ENCODE results near the gene ST6GALNAC5.
"Not testable (repeated sequence)": the region's sequence is repeated elsewhere in the genome, so short reads cannot be mapped to it uniquely, and the experiment has no call there.

Gene ST6GALNAC5

DNA sequence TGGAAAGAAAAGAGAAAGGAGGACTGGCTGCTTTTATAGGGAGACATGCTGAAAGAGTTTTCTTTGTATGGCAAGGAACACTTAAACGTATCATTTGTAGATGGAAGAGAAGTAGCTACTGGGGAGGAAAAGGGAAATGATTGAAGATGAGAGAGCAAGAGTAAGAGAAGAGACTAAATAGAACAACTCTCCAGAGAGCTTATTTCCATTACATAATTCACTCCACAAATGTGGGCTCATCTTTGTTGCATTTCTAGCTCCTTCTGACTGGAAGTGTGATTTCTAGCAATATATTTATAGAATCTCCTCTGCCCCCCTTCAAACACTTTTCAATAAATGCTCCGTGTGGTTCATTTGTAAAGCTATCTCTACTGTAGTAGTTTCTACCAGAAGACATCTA, 71.0 kb downstream of the ST6GALNAC5 start:
- no peak for DNase-seq (ENCODE audit: low spot score)

DNA sequence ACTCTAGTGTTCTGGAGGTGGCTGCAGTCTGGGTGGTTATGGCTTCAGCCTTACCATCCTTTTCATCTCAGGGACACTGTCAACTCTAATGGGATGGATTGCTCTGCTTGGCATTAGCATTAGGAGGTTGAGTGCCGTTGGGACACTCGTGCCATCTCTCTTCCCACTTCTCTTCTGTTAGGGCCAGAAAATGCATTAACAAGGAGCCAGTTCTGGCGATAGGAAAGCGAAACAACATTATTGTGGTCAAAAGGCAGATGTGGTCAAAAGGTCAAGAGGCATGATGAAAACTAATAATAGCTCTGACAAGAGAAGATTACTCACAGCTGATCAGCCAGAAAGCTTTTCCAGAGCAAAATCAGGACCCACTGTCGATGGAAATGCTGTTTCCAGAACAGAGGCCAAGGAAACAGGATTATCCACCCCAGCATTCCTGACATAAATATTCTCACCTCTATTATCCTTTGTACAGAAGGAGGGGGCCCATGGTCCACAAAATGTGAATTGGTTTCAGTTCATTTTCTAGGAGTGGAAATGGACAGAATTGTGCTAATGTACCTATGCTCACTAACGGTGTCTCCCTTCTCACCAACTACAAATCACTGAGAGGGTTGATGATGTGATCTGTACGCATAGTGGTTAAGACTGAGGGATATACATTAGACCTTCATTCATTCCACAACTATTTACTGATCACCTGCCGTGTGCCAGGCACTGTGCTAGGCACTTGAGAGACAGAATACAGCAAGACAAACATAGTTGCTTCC, 72.0 kb downstream of the ST6GALNAC5 start:
- peak; percentile 40 for DNase-seq (ENCODE audit: low spot score)

DNA sequence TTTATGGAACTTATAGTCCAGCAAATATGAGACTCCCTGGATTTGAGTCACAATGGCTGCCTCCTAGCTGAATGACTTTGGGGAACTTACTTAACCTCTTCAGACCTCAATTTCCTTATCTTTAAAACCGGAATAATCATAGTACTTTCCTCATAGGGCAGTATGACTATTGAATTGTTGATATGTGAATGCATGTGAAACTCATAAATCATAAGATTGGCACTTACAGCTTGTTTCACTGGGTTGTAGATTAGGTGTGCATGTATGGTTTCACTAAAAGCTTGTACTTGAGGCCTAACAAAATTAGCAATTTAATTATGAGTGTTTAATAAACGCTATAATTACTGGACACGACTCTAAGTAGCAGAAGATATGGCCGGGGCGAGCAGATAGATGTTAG, 72.5 kb downstream of the ST6GALNAC5 start:
- no peak for DNase-seq (ENCODE audit: low spot score)

DNA sequence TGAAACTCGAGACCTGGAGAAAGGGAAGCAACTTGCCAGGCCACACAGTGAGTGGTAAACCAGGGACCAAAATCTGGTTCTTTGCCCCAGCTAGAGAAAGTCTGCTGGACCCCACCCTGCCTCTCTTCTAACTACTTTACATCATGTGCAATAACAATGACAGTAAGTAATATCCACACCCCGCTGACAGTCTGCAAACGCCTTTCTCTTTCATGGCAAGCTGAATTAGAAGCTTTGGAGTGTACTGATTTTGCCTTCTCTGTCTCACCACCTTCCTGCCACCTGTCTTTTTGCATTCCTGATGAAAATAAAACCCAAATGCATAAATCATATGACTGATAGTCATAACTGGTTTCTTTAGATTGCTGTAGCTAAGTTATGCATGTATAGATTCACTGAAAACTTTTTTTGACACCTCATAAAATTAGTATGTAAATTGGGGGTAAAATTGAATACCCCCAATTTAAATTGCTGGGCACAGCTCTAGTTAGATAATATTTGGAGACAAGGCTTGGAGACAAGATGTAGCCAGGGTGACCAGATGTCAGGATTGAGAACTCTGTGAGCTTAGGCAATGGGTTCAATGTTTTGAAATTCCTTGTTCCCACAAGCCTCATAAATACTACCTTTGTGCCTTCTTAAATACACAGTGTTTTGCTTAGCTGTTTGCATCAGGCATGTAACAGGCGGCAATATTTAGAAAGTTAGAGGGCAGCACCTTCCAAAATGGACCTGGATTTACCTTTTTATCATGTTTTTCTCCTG, 73.5 kb downstream of the ST6GALNAC5 start:
- DNase-seq (ENCODE audit: low spot score) = no peak

DNA sequence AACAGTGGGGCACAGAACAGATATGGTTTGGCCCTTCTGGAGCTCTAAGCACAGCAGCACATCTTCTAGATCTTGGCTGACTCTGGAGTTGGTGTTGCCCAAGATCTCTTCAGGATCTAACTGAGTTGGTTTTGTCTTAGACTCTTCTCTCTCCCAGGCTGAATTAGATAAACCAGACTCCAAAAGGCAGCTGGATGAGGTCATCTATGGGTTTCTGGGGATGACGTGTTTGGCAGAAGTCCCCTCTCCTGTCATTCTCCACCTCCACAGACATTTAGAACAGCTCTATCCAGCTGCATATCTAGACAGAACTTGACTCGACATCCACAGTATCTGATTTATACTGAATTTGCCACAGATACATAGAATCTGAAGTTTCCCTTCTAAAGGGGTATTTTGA, 75.3 kb downstream of the ST6GALNAC5 start:
- DNase-seq (ENCODE audit: low spot score) = no peak

DNA sequence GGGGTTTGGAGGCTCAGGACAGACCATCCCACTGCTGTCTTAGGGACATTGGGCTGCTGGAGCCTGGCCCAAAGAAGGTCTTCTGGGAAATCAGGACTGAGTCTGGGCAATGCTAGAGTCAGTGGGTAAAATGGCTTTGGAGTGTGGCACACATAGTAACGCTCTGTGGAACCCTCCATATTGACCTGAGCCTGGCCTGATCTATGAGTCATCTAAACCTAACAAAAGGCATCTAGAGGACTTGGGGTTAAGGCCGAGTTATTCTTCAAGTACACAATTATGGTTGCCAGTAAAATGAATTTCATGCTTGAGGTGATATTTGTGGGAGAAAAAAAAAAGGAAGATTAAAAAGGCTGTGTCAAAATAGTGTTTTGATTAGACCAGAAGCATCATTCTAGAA, 77.7 kb downstream of the ST6GALNAC5 start:
- no peak for DNase-seq (ENCODE audit: low spot score)

DNA sequence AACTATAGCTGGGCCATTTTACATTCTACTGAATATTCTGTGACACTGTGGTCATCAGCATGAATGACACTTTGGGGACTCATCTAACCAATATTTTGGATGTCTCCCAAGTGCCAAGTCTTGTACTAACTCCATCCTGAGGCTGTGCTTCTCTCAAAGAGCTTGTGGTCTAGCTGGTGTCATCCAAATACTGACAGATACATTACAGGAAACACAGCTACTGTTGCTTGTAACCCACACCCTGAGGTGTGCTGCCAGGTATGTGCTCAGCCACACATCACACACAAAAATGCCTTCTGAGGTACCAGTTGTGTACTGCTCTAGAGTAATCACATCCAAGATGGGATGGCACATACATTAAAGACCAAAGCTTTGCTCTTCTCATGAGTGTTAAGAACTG, 81.6 kb downstream of the ST6GALNAC5 start:
- no peak for DNase-seq (ENCODE audit: low spot score)

DNA sequence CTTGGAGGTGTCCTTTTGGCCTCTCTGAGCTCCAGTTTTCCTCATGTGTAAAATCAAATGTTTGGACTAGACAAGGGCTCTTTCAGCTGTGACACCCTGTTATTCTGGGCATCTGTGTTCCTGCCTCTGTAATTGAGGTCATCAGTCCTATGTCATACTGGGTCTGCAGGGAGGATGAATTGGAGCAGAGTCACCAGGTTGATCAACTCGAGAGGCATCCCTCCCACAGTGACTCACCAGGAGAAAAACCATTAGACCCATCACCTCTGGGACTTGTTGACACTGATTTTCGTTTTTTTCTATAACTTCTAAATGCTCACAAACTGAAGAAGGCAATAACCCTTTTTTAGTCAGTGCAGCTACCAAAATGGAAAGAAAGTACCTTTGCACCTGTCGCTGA, 82.2 kb downstream of the ST6GALNAC5 start:
- DNase-seq (ENCODE audit: low spot score) = no peak

DNA sequence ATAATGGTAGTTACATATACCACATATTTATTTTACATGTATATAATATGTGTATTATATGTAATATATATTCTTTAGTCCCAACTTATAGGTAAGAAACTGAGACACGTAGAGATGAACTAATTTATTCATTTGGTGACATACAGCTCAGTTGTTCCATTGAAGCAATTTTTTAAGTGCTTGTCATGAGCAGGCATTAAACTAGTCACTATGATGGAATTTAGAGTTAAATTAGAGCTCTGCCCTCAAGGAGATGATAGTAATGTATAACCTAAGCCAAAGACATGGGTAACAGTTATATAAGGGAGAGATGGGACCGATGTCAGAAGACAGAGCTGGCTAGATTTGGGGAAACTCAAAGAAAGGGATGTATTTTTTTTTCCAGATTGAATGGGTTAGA, 83.0 kb downstream of the ST6GALNAC5 start:
- no peak for DNase-seq (ENCODE audit: low spot score)

DNA sequence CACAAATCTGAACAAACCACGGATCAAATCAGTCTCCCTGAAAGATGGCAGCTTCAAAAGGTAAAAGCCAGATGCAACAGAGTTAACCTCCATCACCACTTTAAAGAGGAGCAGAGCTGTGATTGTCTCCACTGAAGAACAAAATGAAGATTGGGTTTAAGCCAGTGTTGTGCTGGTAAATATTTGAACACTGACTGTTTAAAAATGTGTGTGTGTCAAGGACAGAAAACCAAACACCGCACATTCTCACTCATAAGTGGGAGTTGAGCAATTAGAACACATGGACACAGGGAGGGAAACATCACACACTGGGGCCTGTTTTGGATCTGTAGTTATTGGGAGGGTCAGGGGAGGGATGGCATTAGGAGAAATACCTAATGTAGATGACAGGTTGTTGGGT, 83.9 kb downstream of the ST6GALNAC5 start:
- no peak for DNase-seq (ENCODE audit: low spot score)

DNA sequence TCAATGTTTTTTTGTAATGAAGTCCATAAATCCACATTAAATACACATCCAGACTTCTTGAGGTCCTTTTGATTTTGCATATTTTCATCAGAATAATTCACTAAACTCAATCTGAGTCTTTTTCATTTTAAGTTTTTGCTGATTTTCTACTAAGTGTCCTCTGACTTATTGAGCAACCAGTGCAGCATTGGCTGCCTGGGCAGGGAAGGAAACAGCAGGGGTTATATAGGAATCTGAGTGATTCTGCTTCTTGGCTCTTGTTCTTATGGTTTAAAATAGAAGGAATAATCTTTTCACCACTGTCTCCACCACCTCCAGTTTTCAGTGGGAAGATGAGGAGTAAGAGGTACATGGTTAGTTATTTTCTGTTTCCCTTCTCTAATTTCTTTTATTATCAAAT, 88.4 kb downstream of the ST6GALNAC5 start:
- no peak for DNase-seq (ENCODE audit: low spot score)

DNA sequence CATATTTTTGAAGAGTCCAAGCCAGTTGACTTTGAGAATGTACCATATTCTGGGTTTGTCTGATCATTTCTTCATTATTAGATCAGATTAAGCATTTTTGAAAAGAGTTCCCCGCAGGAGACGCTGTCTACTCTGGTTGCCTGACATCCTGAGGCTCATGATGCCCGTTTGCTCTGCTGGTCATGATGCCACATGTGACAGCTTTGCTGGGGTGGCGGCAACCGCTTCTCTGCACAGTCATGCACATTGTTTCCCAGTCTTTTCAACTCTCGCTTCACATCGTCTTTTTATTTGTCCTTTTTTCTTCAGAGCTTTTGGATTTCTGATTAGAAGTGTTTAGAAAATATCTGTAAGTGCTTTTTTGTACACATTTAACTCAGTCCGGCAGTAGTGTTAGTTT, 90.7 kb downstream of the ST6GALNAC5 start:
- no peak for DNase-seq (ENCODE audit: low spot score)

DNA sequence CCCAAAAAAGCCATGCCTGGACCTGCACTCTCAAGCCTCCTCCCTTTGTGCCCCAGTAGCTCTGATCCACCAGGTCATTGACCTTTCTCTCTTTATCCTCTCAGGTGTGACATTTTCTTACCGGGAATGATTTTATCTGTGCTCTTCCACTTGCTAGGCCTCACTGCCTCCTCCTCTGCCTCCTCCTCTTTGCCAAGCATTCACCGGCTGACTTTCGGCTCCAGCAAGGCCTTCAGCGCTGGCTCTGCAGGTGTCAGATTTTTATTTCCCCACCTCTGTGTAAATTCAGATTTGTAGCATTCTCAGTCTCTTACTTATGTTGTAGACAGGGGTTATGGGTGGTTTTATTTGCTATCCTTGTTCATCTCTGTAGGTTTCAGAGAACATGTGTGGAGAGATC, 91.5 kb downstream of the ST6GALNAC5 start:
- DNase-seq (ENCODE audit: low spot score) = no peak

DNA sequence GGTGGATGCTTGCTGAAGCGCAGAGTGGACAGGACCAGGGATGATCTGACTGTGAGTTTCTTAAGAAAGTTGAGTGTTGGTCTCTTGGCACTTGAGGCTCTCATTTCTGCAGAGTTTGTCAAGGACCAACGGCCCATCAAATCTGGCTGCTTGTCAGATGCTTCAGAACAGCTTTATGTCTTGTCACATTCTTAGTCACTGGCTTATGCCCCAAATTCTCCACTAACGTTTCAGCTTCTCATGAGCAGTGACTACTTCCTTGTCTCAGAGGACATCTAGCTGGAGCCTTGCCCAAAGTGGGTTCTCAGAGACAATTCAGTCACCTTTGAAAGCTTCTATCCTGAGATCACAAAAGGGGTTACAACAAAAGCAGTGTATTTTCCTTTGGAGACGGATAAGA, 92.3 kb downstream of the ST6GALNAC5 start:
- no peak for DNase-seq (ENCODE audit: low spot score)

DNA sequence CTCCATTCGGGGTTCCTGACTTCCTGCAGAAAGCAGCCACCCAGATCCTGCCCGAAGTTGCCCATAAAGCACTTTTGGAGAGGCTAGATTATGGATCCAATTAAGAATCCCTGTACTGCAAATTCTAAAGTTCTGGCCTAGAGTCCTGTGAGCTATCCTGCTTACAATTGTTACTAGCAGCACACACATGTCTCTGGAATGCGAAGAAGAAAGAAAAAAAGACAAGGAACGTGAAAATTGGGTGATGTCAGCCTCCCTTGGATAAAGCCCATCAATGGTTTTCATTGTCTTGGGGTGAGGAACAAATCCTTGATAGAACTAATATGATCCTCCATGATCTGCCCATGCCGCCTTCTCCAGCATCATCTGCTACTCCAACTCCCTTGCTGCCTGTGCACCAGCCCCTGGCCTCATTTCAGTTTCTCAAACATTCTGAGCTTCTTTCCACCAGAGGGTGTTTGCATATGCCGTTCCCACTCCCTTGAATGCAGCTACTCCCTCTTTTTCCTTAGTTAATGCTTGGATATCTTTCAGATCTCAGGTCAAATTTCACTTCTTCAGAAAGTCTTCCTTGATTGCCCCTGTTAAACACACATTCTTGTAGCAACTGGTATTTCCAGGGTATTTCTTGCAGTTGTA, 94.0 kb downstream of the ST6GALNAC5 start:
- no peak for DNase-seq (ENCODE audit: low spot score)

DNA sequence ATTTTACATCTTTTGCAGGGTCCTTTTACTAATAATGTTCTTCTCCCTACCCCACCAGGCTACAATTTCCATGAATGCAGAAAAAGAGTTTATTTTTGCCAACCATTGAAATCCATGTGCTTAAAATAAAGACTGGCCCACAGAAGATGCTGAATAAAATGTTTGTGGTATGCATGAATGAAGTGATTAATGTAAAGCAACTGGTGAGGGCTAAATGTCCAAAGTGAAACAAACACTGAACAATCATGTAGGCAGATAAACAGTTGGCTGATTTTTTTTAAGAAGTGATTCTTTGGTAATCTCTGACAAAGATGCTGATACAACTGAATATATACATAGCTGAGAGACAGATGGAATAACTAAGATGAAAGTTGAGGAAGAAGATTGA, 94.5 kb downstream of the ST6GALNAC5 start:
- DNase-seq (ENCODE audit: low spot score) = no peak

DNA sequence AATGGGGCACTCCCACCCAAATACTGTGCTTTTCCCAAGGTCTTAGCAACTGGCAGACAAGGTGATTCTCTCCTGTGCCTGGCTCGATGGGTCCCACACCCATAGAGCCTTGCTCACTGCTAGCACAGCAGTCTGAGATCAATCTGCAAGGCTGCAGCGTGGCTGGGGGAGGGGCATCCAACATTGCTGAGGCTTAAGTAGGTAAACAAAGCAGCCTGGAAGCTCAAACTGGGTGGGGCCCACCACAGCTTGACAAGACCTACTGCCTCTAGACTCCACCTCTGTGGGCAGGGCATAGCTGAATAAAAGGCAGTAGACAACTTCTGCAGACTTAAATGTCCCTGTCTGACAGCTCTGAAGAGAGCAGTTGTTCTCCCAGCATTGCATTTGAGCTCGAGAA, 114.0 kb downstream of the ST6GALNAC5 start:
- DNase-seq (ENCODE audit: low spot score) = not testable (repeated sequence)

DNA sequence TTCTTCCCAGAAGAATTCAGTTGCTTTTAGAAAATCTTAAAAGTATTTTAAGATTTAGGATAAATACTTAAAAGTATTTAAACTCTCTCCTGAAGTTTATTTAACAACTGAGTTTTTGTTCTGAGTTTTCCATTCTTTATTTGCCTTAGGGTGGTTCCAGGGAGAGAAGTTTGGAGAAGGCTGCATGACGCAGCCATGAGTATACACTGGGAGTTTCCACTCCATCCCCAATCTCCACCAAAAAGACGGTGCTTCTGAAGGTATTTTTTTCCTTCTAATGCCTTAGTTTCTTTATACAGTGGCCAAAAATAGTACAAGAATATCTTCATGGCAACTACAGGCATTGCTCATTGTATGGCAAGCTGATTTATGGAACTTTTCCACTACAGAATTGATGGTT, 122.7 kb downstream of the ST6GALNAC5 start:
- DNase-seq (ENCODE audit: low spot score) = no peak

DNA sequence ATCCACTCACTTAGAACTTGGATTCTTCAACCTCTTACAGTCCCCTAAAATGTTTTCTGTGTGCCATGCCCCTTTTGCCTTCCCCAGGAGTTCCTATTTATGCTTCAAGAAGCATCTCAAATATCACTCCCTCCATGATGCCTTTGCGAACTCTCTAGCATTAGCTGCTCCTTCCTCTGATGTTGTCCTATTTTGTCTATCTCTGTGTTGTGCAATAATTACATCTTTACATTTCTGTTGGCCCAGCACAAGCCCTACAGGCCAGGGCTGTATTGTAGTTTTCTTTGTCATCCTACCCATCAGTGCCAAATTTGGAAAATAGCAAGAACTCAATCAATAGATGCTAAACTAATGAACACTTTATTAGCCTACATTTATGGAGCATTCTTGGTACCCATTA, 125.8 kb downstream of the ST6GALNAC5 start:
- DNase-seq (ENCODE audit: low spot score) = no peak

DNA sequence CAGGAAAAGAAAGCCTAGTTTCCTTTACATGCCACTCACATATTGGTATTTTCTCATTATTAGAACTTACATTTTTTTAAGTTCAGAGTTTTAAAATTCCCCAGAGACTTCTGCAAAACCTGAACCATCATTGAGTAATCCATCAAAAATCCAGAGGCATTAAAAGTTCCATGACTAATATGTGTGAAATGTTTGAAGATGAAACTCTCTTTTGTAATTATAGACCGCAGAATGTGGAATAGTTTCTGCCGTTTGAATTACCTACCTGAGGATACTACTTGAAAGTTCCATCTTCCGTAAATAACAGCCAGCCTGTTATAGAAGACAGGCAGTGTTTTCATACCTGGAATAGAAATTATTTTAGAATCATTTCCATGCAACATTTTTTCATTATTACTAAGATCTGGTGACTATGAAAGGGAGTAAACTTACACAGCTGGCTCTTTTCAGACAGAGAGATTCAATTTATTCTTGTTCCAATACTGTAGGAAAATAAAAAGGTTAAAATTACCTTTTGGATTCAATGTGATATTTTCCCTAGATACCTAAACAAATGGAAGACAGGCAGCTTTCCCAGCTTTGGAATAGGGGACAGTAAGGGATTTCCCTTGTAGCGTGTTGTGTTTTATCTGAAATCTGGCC, 131.4 kb downstream of the ST6GALNAC5 start:
- no peak for DNase-seq (ENCODE audit: low spot score)

DNA sequence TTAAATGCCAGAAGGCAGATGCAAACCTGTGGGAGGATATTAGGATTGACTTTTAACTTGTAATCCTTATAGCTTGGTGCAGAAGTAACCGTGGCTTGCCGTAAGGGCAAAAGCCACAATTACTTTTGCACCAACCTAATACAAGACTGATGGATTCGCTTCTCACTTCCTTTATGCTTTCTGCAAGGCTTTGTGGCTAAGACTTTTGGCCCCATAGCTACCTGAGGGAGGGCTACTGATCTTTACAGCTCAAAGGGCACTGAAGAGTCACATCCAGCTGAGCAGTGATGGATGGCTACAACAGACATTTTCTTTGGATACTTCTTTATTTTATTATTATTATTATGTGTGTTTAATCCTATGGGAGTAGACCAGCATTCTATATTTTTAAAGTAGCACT, 140.4 kb downstream of the ST6GALNAC5 start:
- no peak for DNase-seq (ENCODE audit: low spot score)

DNA sequence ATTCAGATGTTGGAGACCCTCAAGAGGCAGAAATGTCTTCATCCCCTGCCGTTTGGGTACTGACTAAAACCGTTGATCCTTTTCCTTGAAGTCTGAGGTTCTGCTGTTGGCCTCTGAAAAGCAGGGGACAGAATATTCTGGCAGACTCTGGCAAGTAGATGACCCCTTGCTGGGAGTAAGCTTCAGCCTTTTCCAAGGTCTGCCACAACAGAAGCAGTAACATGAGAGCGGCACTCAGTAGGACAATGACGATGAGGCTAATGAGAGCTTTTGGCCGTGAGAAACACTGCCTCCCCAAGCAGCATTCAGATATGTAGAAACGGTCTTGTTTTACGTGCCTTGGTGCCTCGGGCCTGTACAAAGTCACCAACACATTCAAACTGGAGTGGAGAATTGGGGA, 143.7 kb downstream of the ST6GALNAC5 start:
- no peak for DNase-seq (ENCODE audit: low spot score)
